ENCODE measurements around the gene OR6C3. TPM values are rescaled to one million over a fixed set of nuclear protein-coding genes. Genes with fewer than 3 reads are reported as not detected.

OR6C3 gene
- total RNA-seq, result not detected in 2 replicates

DNA sequence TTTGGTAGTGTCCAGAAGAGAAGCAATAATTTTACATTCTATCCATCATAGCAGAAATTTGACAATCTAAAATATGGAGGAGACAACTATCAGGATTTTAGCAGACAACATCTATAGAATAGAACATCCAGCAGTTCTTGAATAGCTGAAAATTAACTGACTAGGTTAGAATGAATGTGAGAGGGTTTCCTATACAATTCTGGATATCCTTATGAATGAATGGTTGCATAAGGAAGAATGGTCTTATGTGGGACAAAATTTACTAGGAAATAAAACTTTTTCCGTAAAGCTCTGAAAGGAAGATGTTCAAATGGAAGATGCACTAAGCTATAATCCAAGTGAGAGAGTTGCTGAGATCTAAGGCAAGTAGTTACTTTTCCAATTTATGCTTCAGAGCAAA lies at the start of gene OR6C3:
OR6C3 (plus strand) TSS at position 301 of the 400 bp plus-strand sequence. CDS start 955 bp downstream, outside the sequence.

DNA sequence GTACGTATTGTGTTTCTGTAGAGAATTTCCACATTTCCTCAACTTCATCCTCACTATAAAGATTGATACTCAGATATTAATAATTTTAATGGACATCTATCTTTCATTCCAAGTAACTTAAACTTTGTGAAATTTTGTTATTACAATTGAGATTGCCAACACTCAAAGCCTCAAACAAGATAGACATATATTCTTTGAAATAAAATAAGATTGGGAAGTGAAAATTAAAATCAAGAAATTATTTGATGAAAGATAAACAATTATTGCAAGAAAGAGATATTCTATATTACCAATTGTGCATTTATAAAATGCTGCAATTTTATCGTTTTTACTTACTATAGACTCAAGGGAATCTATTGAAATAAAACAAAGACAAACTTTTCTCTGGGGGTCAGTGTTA lies 34.1 kb upstream of the OR6C3 start, which contains the start of gene OR6C6:
OR6C6 (minus strand) TSS at position 101 of the 400 bp plus-strand sequence. CDS start 1,337 bp downstream, outside the sequence.

DNA sequence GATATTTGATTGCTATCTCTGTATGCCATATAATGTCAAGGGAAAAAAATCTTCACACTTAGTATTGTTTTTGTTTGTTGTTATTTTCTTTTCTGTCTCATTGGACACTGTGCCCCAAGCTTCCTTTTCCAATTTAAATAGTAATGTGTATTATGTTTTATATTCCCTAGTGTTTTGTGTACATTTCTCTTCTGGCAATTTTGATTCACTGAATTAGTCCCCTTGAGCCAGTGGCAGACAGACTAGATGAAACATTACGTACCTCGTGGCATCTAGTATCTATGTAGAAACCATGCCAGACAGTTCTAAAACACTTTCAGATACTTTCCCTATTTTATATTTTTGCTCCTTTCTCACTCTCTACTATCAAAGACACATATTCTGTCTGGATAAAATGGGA lies 16.5 kb upstream of the OR6C3 start, which contains the start of gene OR6C1:
OR6C1 (plus strand) TSS at position 301 of the 400 bp plus-strand sequence. CDS start 6,257 bp downstream, outside the sequence.

DNA sequence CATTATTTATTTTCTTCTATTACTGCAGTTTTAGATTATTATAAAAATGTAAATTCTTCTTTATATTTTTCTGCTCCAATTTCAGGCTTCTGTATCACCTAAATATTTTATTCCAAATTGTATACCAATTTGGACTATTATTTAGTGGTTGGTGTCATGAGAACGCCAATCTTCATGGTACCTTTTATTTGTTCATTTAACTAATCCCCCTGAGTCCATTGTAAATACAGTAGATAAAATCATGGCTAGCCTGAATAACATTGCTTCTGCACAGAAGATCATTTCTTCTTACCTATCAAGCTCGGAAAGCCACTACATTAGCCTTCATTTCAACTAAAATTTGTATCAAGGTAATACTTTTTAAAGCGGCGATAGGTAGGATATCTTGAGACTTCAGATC lies 32.1 kb downstream of the OR6C3 start, which contains the start of gene OR6C75:
OR6C75 (plus strand) TSS at position 301 of the 400 bp plus-strand sequence. CDS start 2,136 bp downstream, outside the sequence.

Other genes with a start within 250 kb of the OR6C3 start
- gene OR9K2, start 204.3 kb upstream of the OR6C3 start, total RNA-seq, result not detected in 2 replicates
- not detected in 2 replicates for gene OR10A7, start 109.7 kb upstream of the OR6C3 start, total RNA-seq
- not detected in 2 replicates for gene OR6C74, start 86.1 kb upstream of the OR6C3 start, total RNA-seq
- not detected in 2 replicates for gene OR6C6, start 34.2 kb upstream of the OR6C3 start, total RNA-seq
- not detected in 2 replicates for gene OR6C1, start 16.4 kb upstream of the OR6C3 start, total RNA-seq
- not detected in 2 replicates for gene OR6C75, start 32.2 kb downstream of the OR6C3 start, total RNA-seq
- not detected in 2 replicates for gene OR6C65, start 69.8 kb downstream of the OR6C3 start, total RNA-seq
- gene OR6C76, start 95.5 kb downstream of the OR6C3 start, total RNA-seq, result not detected in 2 replicates
- gene OR6C2, start 113.3 kb downstream of the OR6C3 start, total RNA-seq, result not detected in 2 replicates
- gene OR6C70, start 139.4 kb downstream of the OR6C3 start, total RNA-seq, result not detected in 2 replicates
- gene OR6C68, start 161.6 kb downstream of the OR6C3 start, total RNA-seq, result not detected in 2 replicates
- not detected in 2 replicates for gene OR6C4, start 218.9 kb downstream of the OR6C3 start, total RNA-seq
- not detected in 2 replicates for gene OR2AP1, start 241.7 kb downstream of the OR6C3 start, total RNA-seq